BE2C (cell line): Measurements from ENCODE around the gene ADAMTSL2.

ENCODE experiments used
- DNase-seq: peaks from one replicate; pipeline ENCODE4 v3.0.0-alpha.2; 2020
- H3K27me3 ChIP-seq: fragments of 250-450 bp; sonication (Bioruptor Pico); 2 replicates; pipeline ENCODE4 v1.5.1; 2020; ENCODE audit warnings: mild to moderate bottlenecking
- H3K36me3 ChIP-seq: fragments of 250-450 bp; sonication (Bioruptor Pico); 2 replicates; pipeline ENCODE4 v1.5.1; 2020; ENCODE audit warnings: mild to moderate bottlenecking
- H3K4me1 ChIP-seq: fragments of 250-450 bp; sonication (Bioruptor Pico); 2 replicates; pipeline ENCODE4 v1.5.1; 2020
- H3K4me3 ChIP-seq: 2 replicates; pipeline ENCODE4 v1.5.1; 2011; ENCODE audit warnings: low read depth, low read length
- H3K9me3 ChIP-seq: fragments of 250-450 bp; sonication (Bioruptor Pico); 2 replicates; pipeline ENCODE4 v1.5.1; 2020
- TF ChIP-seq, protein P1 (sequence below): IDR thresholded peaks from 2 replicates; pipeline ENCODE4 v1.5.1; 2012; ENCODE audit warnings: mild to moderate bottlenecking, low read depth, low read length

The ADAMTSL2 gene

DNA sequence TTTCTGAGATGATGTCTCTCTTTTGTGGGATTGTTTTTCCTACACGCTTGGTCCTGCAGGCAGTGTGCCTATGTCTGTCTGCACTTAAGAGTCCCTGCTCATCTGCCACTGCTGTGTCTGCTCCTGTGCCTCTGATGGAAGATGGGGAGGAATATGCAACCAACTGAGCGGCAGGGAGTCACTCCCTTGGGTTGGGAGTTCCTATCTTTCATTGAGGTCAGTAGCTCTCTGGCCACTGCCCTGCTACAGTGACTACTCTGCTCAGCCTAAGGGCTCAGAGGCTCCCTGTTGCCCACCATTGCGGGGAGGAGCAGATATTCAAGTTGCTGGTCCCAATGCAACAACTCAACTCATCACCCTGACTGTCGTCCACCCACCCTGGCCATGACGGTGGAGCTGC lies 88.1 kb downstream of the ADAMTSL2 start:
- Histone ChIP-seq H3K36me3 (no peaks in the 10 kb centered on the region), H3K27me3 (no peaks in the 10 kb centered on the region), H3K4me1 (peaks cover 17% of the 10 kb centered on the region), H3K9me3 (peaks cover 9% of the 10 kb centered on the region), H3K4me3 (no peak overlapping the region)
- DNase-seq = no peak
- TF ChIP-seq, protein P1, sequence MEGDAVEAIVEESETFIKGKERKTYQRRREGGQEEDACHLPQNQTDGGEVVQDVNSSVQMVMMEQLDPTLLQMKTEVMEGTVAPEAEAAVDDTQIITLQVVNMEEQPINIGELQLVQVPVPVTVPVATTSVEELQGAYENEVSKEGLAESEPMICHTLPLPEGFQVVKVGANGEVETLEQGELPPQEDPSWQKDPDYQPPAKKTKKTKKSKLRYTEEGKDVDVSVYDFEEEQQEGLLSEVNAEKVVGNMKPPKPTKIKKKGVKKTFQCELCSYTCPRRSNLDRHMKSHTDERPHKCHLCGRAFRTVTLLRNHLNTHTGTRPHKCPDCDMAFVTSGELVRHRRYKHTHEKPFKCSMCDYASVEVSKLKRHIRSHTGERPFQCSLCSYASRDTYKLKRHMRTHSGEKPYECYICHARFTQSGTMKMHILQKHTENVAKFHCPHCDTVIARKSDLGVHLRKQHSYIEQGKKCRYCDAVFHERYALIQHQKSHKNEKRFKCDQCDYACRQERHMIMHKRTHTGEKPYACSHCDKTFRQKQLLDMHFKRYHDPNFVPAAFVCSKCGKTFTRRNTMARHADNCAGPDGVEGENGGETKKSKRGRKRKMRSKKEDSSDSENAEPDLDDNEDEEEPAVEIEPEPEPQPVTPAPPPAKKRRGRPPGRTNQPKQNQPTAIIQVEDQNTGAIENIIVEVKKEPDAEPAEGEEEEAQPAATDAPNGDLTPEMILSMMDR = no peak
